HepG2 (cell line): ENCODE data around the gene OSBPL1A. TPM values are rescaled to one million over a fixed set of nuclear protein-coding genes. Genes with fewer than 3 reads are reported as not detected.

Source experiments
- ATAC-seq: fragments of 200-7000 bp; cut with Tn5 transposase; 3 replicates; pipeline ENCODE4 v1.9.1; 2020; ENCODE audit warnings: mild to moderate bottlenecking, moderate library complexity
- BruUV-seq: library from RNA; stranded (reverse); fragments of 400-500 nt; replicated peaks from 2 replicates; lab custom pipeline; 2021; lab: Mats Ljungman, UMichigan
- CTCF ChIA-PET: fragments of 300-600 bp; formaldehyde crosslinking; extraction: SDS; loops from one replicate; lab custom pipeline; 2021; ENCODE audit warnings: low total read pairs, inconsistent platforms, low intra/inter-chr PET ratio; lab: Yijun Ruan, JAX
- POLR2A ChIA-PET: fragments of 350-600 bp; sonication (Branson Sonifier 250); formaldehyde crosslinking; loops from one replicate; lab custom pipeline; 2020; ENCODE audit warnings: antibody characterized with exemption, inconsistent platforms; lab: Yijun Ruan, JAX
- DNase-seq: peaks from one replicate; pipeline ENCODE4 v3.0.0-alpha.2; 2015; ENCODE audit warnings: low spot score
- FAIRE-seq: peaks from 3 replicates; lab custom pipeline; 2011; peaks lifted over from hg19 to GRCh38; lab: Jason Lieb, UNC
- H2AFZ ChIP-seq: one replicate; pipeline ENCODE4 v1.6.1; 2011; ENCODE audit warnings: low read length, inconsistent platforms
- H3K27ac ChIP-seq: fragments of 300-600 bp; 3 replicates; pipeline ENCODE4 v1.8.0; 2011; ENCODE audit warnings: mixed run types, mild to moderate bottlenecking, mixed read lengths, low read length, inconsistent platforms; ENCODE audit not compliant: insufficient read depth; ENCODE audit errors: extremely low read length
- H3K27me3 ChIP-seq, 2 experiments: fragments of 200-600 bp in 1 of 2; 2 replicates in 1 of 2; 3 replicates in 1 of 2; pipeline versions ENCODE4 v1.6.0 to v1.8.0; 2011; ENCODE audit warnings: low read length in 2 of 2, mild to moderate bottlenecking in 2 of 2, moderate library complexity in 2 of 2, inconsistent platforms in 1 of 2; ENCODE audit not compliant: insufficient read depth in 2 of 2, control insufficient read depth in 1 of 2
- H3K36me3 ChIP-seq, 2 experiments: fragments of 200-600 bp in 1 of 2; replicated peaks in 1 of 2; 2 replicates in 1 of 2; 3 replicates in 1 of 2; pipeline versions ENCODE4 v1.5.1 to v1.8.0; 2011; ENCODE audit warnings: low read length in 2 of 2, inconsistent platforms in 1 of 2; ENCODE audit not compliant: insufficient read depth in 2 of 2, control insufficient read depth in 1 of 2
- H3K4me1 ChIP-seq: 2 replicates; pipeline ENCODE4 v1.5.1; 2012; ENCODE audit warnings: low read length, inconsistent platforms; ENCODE audit not compliant: insufficient read depth
- H3K4me2 ChIP-seq: 2 replicates; pipeline ENCODE4 v1.6.0; 2011; ENCODE audit warnings: low read depth, low read length, inconsistent platforms
- H3K4me3 ChIP-seq, 3 experiments: fragments of 200-600 bp in 1 of 3; sonication (generic), shearing (Covaris generic) in 1 of 3; replicated peaks in 1 of 3; 2 replicates each; pipeline ENCODE4 v1.5.1; 2011 to 2016; ENCODE audit warnings: low read length in 3 of 3, inconsistent platforms in 2 of 3, low read depth in 2 of 3, mild to moderate bottlenecking in 2 of 3, control low read depth in 1 of 3, mixed read lengths in 1 of 3; ENCODE audit not compliant: insufficient read depth in 1 of 3
- H3K79me2 ChIP-seq: one replicate; pipeline ENCODE4 v1.6.1; 2011; ENCODE audit warnings: low read length, inconsistent platforms; ENCODE audit not compliant: insufficient read depth
- H3K9ac ChIP-seq: 2 replicates; pipeline ENCODE4 v1.6.0; 2011; ENCODE audit warnings: mild to moderate bottlenecking, low read depth, low read length, inconsistent platforms; ENCODE audit not compliant: insufficient read depth
- H3K9me3 ChIP-seq: 2 replicates; pipeline ENCODE4 v1.5.1; 2012; ENCODE audit warnings: mild to moderate bottlenecking, low read length
- H4K20me1 ChIP-seq: 2 replicates; pipeline ENCODE4 v1.6.0; 2011; ENCODE audit warnings: inconsistent platforms, mild to moderate bottlenecking, low read length, moderate library complexity; ENCODE audit not compliant: insufficient read depth
- FOXA1 ChIP-seq, 2 experiments: fragments of 450-650 bp in 1 of 2; sonication (generic) in 1 of 2; formaldehyde crosslinking in 1 of 2; IDR thresholded peaks; 2 replicates each; pipeline versions ENCODE4 v1.4.0 to v1.6.1; 2016 to 2020; ENCODE audit warnings: missing genetic modification reagents in 1 of 2
- NFE2 ChIP-seq: sonication (generic); formaldehyde crosslinking; IDR thresholded peaks from 2 replicates; pipeline ENCODE4 v1.4.0; 2020; ENCODE audit warnings: missing genetic modification reagents
- SOX6 ChIP-seq, 2 experiments: fragments of 450-650 bp in 1 of 2; sonication (generic) in 1 of 2; formaldehyde crosslinking in 1 of 2; IDR thresholded peaks; 2 replicates each; pipeline versions ENCODE4 v1.4.0 to v1.6.1; 2017 to 2020; ENCODE audit warnings: antibody characterized with exemption in 1 of 2, mild to moderate bottlenecking in 1 of 2, missing genetic modification reagents in 1 of 2
- ZNF3 ChIP-seq: IDR thresholded peaks from 2 replicates; pipeline ENCODE4 v1.7.0; 2017; ENCODE audit warnings: inconsistent platforms
- ZNF30 ChIP-seq: sonication (generic); formaldehyde crosslinking; IDR thresholded peaks from 2 replicates; pipeline ENCODE4 v1.5.0; 2020; ENCODE audit warnings: mild to moderate bottlenecking, missing genetic modification reagents
- ZNF343 ChIP-seq: sonication (generic); formaldehyde crosslinking; IDR thresholded peaks from 2 replicates; pipeline ENCODE4 v1.4.0; 2020; ENCODE audit warnings: mild to moderate bottlenecking, missing genetic modification reagents
- ZNF558 ChIP-seq: sonication (generic); formaldehyde crosslinking; IDR thresholded peaks from 2 replicates; pipeline ENCODE4 v1.9.0; 2022; ENCODE audit warnings: mild to moderate bottlenecking, missing genetic modification reagents, borderline replicate concordance
- ZNF724P ChIP-seq: sonication (generic); formaldehyde crosslinking; IDR thresholded peaks from 2 replicates; pipeline ENCODE4 v1.8.0; 2022; ENCODE audit warnings: missing genetic modification reagents, borderline replicate concordance
- WGBS: methylation state at CpG from one replicate; pipeline ENCODE4 v1.1.6; 2017; ENCODE audit warnings: low lambda C conversion rate; 5-methylcytosine and 5-hydroxymethylcytosine counted together
- in situ Hi-C: cut with HindIII; loops from 2 replicates; pipeline ENCODE4 v1.10.0; 2017; ENCODE audit warnings: low pct_unique_long_range_greater_than_20kb; ENCODE audit not compliant: extremely low pct_ligation_motif_present
- intact Hi-C: fragments of 100-400 bp; cut with micrococcal nuclease; formaldehyde crosslinking; loops from one replicate; pipeline ENCODE4 v1.10.0; 2022; ENCODE audit not compliant: unreplicated experiment
- polyA plus RNA-seq, 8 experiments: library from polyadenylated mRNA; depleted of rRNA in 3 of 8; stranded (reverse) in 7 of 8; unstranded in 1 of 8; fragments of >200 nt; fragmentation: Illumina TruSeq in 4 of 8; extraction: Trizol in 4 of 8; gene quantifications; 2 replicates each; pipeline versions ENCODE4 v1.2.1 to v1.2.3, GENCODE V29; 2011 to 2016; ENCODE audit warnings: low read depth in 4 of 8, missing spikeins in 1 of 8, mixed read lengths in 1 of 8; ENCODE audit not compliant: insufficient read depth in 1 of 8
- total RNA-seq, 5 experiments: library from RNA; depleted of rRNA; stranded (reverse); fragments of >200 nt; fragmentation: Illumina TruSeq; extraction: Trizol; gene quantifications; 2 replicates each; pipeline ENCODE4 v1.2.3, GENCODE V29; 2016; ENCODE audit warnings: low read depth in 1 of 5
- TF ChIP-seq, protein P1 (sequence below): sonication (generic); formaldehyde crosslinking; IDR thresholded peaks from 2 replicates; pipeline ENCODE4 v1.4.0; 2020; ENCODE audit warnings: mild to moderate bottlenecking, missing genetic modification reagents
- TF ChIP-seq, protein P2 (sequence below): IDR thresholded peaks from 2 replicates; pipeline ENCODE4 v1.6.1; 2016

OSBPL1A gene
- total and polyA plus RNA-seq, 2 of the 13 experiments (the other 11 are each of a cell fraction or from before 2014, with no cell fraction given), result 0.02 TPM; not detected in 1

DNA sequence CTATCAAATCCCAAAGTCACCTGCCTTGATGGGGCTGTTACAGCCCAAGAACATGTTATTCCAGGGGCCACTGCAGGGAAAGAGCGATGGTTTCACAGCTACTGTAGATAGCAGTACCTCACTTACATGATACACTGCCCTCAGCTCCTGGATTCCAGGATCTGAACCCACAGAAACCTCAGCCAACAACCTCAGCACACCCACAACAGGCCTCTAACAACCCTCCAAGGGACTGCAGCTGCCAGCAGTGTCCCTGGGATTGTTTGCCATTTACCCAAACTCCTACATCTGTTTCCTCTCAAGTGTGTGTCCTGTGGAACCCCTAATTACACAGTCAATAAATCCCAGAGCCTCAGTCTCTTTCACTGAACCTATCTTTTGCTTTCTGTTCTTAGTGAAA, 28.2 kb downstream of the OSBPL1A start:
- BruUV-seq, result no TSS peak
- ChIA-PET POLR2A (no interaction called here), CTCF (no interaction called here)
- no peak for DNase-seq
- no peak for FAIRE-seq
- Histone ChIP-seq H3K27ac (no peak overlapping the region), H3K4me1 (no peaks in the 10 kb centered on the region), H3K9ac (no peak overlapping the region), H3K27me3 (peaks cover 0 to 5% of the 10 kb centered on the region in 2 experiments; a peak in 1 of 5 replicates), H3K4me2 (no peak overlapping the region), H4K20me1 (no peaks in the 10 kb centered on the region), H3K36me3 (no peaks in the 10 kb centered on the region)
- ATAC-seq, result no peak
- intact Hi-C loops, result no loop called here
- TF ChIP-seq ZNF724P (CRISPR knock-in tag), result no peak
- no peak for TF ChIP-seq ZNF30 (CRISPR knock-in tag)
- TF ChIP-seq, protein P1, sequence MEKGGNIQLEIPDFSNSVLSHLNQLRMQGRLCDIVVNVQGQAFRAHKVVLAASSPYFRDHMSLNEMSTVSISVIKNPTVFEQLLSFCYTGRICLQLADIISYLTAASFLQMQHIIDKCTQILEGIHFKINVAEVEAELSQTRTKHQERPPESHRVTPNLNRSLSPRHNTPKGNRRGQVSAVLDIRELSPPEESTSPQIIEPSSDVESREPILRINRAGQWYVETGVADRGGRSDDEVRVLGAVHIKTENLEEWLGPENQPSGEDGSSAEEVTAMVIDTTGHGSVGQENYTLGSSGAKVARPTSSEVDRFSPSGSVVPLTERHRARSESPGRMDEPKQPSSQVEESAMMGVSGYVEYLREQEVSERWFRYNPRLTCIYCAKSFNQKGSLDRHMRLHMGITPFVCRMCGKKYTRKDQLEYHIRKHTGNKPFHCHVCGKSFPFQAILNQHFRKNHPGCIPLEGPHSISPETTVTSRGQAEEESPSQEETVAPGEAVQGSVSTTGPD (CRISPR knock-in tag), result no peak
- TF ChIP-seq NFE2 (CRISPR knock-in tag), result no peak
- TF ChIP-seq, protein P2, sequence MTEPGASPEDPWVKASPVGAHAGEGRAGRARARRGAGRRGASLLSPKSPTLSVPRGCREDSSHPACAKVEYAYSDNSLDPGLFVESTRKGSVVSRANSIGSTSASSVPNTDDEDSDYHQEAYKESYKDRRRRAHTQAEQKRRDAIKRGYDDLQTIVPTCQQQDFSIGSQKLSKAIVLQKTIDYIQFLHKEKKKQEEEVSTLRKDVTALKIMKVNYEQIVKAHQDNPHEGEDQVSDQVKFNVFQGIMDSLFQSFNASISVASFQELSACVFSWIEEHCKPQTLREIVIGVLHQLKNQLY, result no peak
- no peak for TF ChIP-seq ZNF3 (CRISPR knock-in tag)
- no peak for TF ChIP-seq SOX6 (IDR thresholded peaks at IDR 0.05)
- TF ChIP-seq SOX6 (CRISPR knock-in tag; IDR thresholded peaks at IDR 0.05), result no peak
- TF ChIP-seq ZNF343 (CRISPR knock-in tag), result no peak
- TF ChIP-seq FOXA1 (IDR thresholded peaks at IDR 0.05), result no peak
- no peak for TF ChIP-seq FOXA1 (CRISPR knock-in tag; IDR thresholded peaks at IDR 0.05)
- no peak for TF ChIP-seq ZNF558
- TF ChIP-seq, all 625 proteins: peak for 0
- Histone ChIP-seq H3K9me3 (no peaks in the 10 kb centered on the region), H3K79me2 (no peaks in the 10 kb centered on the region), H3K4me3 (no peak overlapping the region), H2AFZ (no peak overlapping the region)
- in situ Hi-C loops, result loop anchor here (10.0 to 25.0 kb wide), 2 partner anchors 115 to 368 kb away; no protein-coding TSS in a partner anchor
- no CpG with 5 or more reads among the region's 1 CpG for WGBS
